DND-41 (cell line): ENCODE results near the gene RIT1.

Experiments used
- CTCF ChIP-seq: IDR thresholded peaks from 2 replicates; pipeline ENCODE4 v1.5.1; 2012; ENCODE audit warnings: borderline replicate concordance, low read length, moderate library complexity, mild to moderate bottlenecking; ENCODE audit not compliant: poor library complexity, severe bottlenecking; ENCODE audit errors: extremely low read depth
- EZH2 ChIP-seq: IDR thresholded peaks from 3 replicates; pipeline ENCODE4 v1.6.1; 2012; ENCODE audit warnings: borderline replicate concordance, low read depth, mild to moderate bottlenecking, moderate library complexity, low read length, inconsistent platforms; ENCODE audit not compliant: severe bottlenecking

- no peak for TF ChIP-seq CTCF
- no peak for TF ChIP-seq EZH2
Measured at GRCh38 chr1:155856257-155856974, 54.7 kb downstream of the RIT1 start.
